ENCODE measurements around the gene ITPRID1. TPM values are rescaled to one million over a fixed set of nuclear protein-coding genes. Genes with fewer than 3 reads are reported as not detected.

Gene ITPRID1
- total RNA-seq, 1 donor from 2014 or later: not detected

- no peak overlapping the region for H3K4me3 Mint-ChIP-seq
- H3K9me3 Mint-ChIP-seq: no peaks in the 10 kb centered on the region
- no peak overlapping the region for H3K27ac Mint-ChIP-seq (ENCODE audit: unreplicated experiment)
- no peaks in the 10 kb centered on the region for H3K27me3 Mint-ChIP-seq (ENCODE audit: low read depth)
- H3K4me1 Mint-ChIP-seq: peaks cover 17% of the 10 kb centered on the region
- no peaks in the 10 kb centered on the region for H3K36me3 Mint-ChIP-seq (ENCODE audit: low read depth)
- no peak for TF ChIP-seq CTCF (conservative IDR thresholded peaks at IDR 0.05)
- DNase-seq (ENCODE audit: low read depth, low spot score): no peak
Observed at GRCh38 chr7:31476073-31476745, 37.7 kb upstream of the ITPRID1 start.

- DNase-seq (ENCODE audit: low read depth, low spot score): no peak
- H3K4me3 Mint-ChIP-seq: no peak overlapping the region
- no peaks in the 10 kb centered on the region for H3K36me3 Mint-ChIP-seq (ENCODE audit: low read depth)
- peaks cover 17% of the 10 kb centered on the region for H3K4me1 Mint-ChIP-seq
- no peak overlapping the region for H3K27ac Mint-ChIP-seq (ENCODE audit: unreplicated experiment)
- no peaks in the 10 kb centered on the region for H3K27me3 Mint-ChIP-seq (ENCODE audit: low read depth)
- TF ChIP-seq CTCF (conservative IDR thresholded peaks at IDR 0.05): no peak
- no peaks in the 10 kb centered on the region for H3K9me3 Mint-ChIP-seq
Observed at GRCh38 chr7:31476941-31477677, 36.8 kb upstream of the ITPRID1 start.

- no peak overlapping the region for H3K27ac Mint-ChIP-seq (ENCODE audit: unreplicated experiment)
- no peaks in the 10 kb centered on the region for H3K27me3 Mint-ChIP-seq (ENCODE audit: low read depth)
- DNase-seq (ENCODE audit: low read depth, low spot score): no peak
- H3K4me3 Mint-ChIP-seq: no peak overlapping the region
- TF ChIP-seq CTCF (conservative IDR thresholded peaks at IDR 0.05): no peak
- H3K36me3 Mint-ChIP-seq (ENCODE audit: low read depth): no peaks in the 10 kb centered on the region
- H3K9me3 Mint-ChIP-seq: no peaks in the 10 kb centered on the region
- peaks cover 17% of the 10 kb centered on the region for H3K4me1 Mint-ChIP-seq
Observed at GRCh38 chr7:31478018-31478417, 35.9 kb upstream of the ITPRID1 start.

GRCh38 chr7:31478721-31479120, 35.2 kb upstream of the ITPRID1 start:
- Mint-ChIP-seq H3K4me1 (peaks cover 17% of the 10 kb centered on the region), H3K27ac (ENCODE audit: unreplicated experiment) (no peak overlapping the region), H3K4me3 (no peak overlapping the region), H3K9me3 (no peaks in the 10 kb centered on the region), H3K27me3 (ENCODE audit: low read depth) (no peaks in the 10 kb centered on the region), H3K36me3 (ENCODE audit: low read depth) (no peaks in the 10 kb centered on the region)
- no peak for TF ChIP-seq CTCF (conservative IDR thresholded peaks at IDR 0.05)
- DNase-seq (ENCODE audit: low read depth, low spot score): no peak

GRCh38 chr7:31487071-31487470, 26.8 kb upstream of the ITPRID1 start:
- no peak overlapping the region for H3K4me3 Mint-ChIP-seq
- TF ChIP-seq CTCF (conservative IDR thresholded peaks at IDR 0.05): no peak
- H3K27me3 Mint-ChIP-seq (ENCODE audit: low read depth): no peaks in the 10 kb centered on the region

More at GRCh38 chr7:31487071-31487470, 26.8 kb upstream of the ITPRID1 start:
- DNase-seq (ENCODE audit: low read depth, low spot score): no peak
- no peaks in the 10 kb centered on the region for H3K4me1 Mint-ChIP-seq
- H3K27ac Mint-ChIP-seq (ENCODE audit: unreplicated experiment): no peak overlapping the region
- no peaks in the 10 kb centered on the region for H3K36me3 Mint-ChIP-seq (ENCODE audit: low read depth)
- no peaks in the 10 kb centered on the region for H3K9me3 Mint-ChIP-seq

All from neural crest cell (in vitro differentiated cells).